ENCODE results near the gene SLC5A12. TPM values are rescaled to one million over a fixed set of nuclear protein-coding genes. Genes with fewer than 3 reads are reported as not detected.

The SLC5A12 gene
- total RNA-seq, 4 donors from 2014 or later: not detected

DNA sequence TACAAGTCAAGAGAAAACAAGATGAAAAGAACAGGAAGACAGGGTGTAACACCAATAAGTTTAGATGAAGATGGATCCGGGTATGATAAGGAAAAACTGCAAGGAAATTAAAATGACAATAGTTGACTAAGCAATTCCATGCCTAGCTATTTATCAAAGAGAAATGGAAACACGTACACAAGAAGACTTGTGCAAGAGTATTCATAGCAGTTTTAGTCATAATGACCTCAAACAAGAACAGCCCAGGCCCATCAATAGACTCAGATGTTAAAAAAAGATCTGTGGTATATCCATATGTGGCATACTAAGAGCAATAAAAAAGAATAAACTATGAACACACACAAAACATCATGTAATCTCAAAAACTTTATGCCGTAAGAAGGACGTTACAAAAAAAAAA lies 33.2 kb downstream of the SLC5A12 start:
- no peak for DNase-seq (ENCODE audit: extremely low spot score)

GRCh38 chr11:26687351-26687750 lies 34.5 kb downstream of the SLC5A12 start:
- intact Hi-C loops (cut with DNase I): no loop called here
- TF ChIP-seq POLR2AphosphoS5 (IDR thresholded peaks at IDR 0.05) (no peak), POLR2A (IDR thresholded peaks at IDR 0.05; ENCODE audit: low read depth) (no peak), CTCF (IDR thresholded peaks at IDR 0.05) (no peak), EP300 (IDR thresholded peaks at IDR 0.05) (no peak)
- Histone ChIP-seq H3K4me1 (no peaks in the 10 kb centered on the region), H3K9me3 (no peaks in the 10 kb centered on the region), H3K27ac (replicated peaks in 1 of 4) (no peak overlapping the region), H3K36me3 (no peaks in the 10 kb centered on the region), H3K27me3 (no peaks in the 10 kb centered on the region), H3K4me3 (no peak overlapping the region)
- 85% methylated on average over 1 of the region's 1 CpG for WGBS
- DNase-seq (ENCODE audit: extremely low spot score): no peak

More for the DNA sequence above, 33.2 kb downstream of the SLC5A12 start:
- Histone ChIP-seq H3K9me3 (no peaks in the 10 kb centered on the region), H3K4me1 (no peaks in the 10 kb centered on the region), H3K27me3 (no peaks in the 10 kb centered on the region), H3K27ac (replicated peaks in 1 of 4) (no peak overlapping the region), H3K4me3 (no peak overlapping the region), H3K36me3 (no peaks in the 10 kb centered on the region)
- TF ChIP-seq POLR2A (IDR thresholded peaks at IDR 0.05; ENCODE audit: low read depth): no peak
- no peak for TF ChIP-seq POLR2AphosphoS5 (IDR thresholded peaks at IDR 0.05)
- no peak for TF ChIP-seq EP300 (IDR thresholded peaks at IDR 0.05)
- no peak for TF ChIP-seq CTCF (IDR thresholded peaks at IDR 0.05)
- WGBS: 83% methylated on average over 4 of the region's 4 CpGs
- intact Hi-C loops (cut with DNase I): no loop called here

DNA sequence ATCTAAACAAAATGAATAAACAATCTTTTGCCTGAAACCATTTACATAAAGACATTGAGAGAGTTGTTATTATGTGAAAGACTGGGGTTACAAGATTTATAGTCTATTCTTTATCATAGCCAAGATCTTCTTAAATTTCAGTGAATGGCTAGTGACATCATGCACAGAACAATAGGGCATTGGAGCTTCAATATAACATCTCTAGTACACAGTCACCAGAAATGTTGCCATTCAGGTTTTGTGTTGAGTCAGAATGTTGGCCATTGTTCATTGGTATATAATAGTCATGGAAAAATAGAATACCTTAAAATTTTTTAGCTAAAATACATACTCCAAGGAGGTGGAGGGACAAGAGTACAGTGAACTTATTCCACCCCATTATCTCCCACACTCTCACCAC lies 44.3 kb downstream of the SLC5A12 start:
- H3K27ac ChIP-seq (replicated peaks in 1 of 4): no peak overlapping the region
- no peaks in the 10 kb centered on the region for H3K9me3 ChIP-seq
- DNase-seq (ENCODE audit: extremely low spot score): no peak
- intact Hi-C loops (cut with DNase I): no loop called here
- no peaks in the 10 kb centered on the region for H3K36me3 ChIP-seq
- no peak for TF ChIP-seq EP300 (IDR thresholded peaks at IDR 0.05)
- no peak for TF ChIP-seq POLR2AphosphoS5 (IDR thresholded peaks at IDR 0.05)
- no peak for TF ChIP-seq CTCF (IDR thresholded peaks at IDR 0.05)
- TF ChIP-seq POLR2A (IDR thresholded peaks at IDR 0.05; ENCODE audit: low read depth): no peak
- peaks cover 0 to 5% (median 0%) of the 10 kb centered on the region in 4 donors for H3K4me1 ChIP-seq
- no peak overlapping the region for H3K4me3 ChIP-seq
- H3K27me3 ChIP-seq: no peaks in the 10 kb centered on the region

DNA sequence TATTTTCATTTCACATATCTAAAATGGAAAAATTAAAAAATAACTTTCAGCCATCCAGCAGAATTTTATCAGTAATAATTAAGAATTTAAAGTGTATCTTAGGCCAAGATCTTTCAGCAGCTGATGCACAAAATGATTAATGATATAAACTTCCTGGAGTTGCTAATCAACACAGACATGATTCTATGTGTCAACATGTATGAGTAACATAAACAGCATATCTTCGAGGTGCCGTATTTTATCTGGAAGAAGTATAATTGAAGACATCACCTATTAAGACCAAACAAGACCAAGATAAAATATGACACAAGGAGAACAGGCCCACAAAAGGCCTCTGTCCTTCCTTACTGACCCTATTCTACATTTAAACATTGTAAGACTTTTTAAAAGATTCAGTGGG lies 45.2 kb downstream of the SLC5A12 start:
- no peaks in the 10 kb centered on the region for H3K27me3 ChIP-seq
- intact Hi-C loops (cut with DNase I): no loop called here
- H3K9me3 ChIP-seq: no peaks in the 10 kb centered on the region
- 61% methylated on average over 2 of the region's 2 CpGs for WGBS
- TF ChIP-seq POLR2AphosphoS5 (IDR thresholded peaks at IDR 0.05): no peak
- no peak for TF ChIP-seq POLR2A (IDR thresholded peaks at IDR 0.05; ENCODE audit: low read depth)
- no peak for TF ChIP-seq EP300 (IDR thresholded peaks at IDR 0.05)
- no peak for TF ChIP-seq CTCF (IDR thresholded peaks at IDR 0.05)
- H3K36me3 ChIP-seq: no peaks in the 10 kb centered on the region
- peaks cover 0 to 5% (median 0%) of the 10 kb centered on the region in 4 donors for H3K4me1 ChIP-seq
- no peak overlapping the region for H3K27ac ChIP-seq (replicated peaks in 1 of 4)
- DNase-seq (ENCODE audit: extremely low spot score): no peak
- no peak overlapping the region for H3K4me3 ChIP-seq

GRCh38 chr11:26675233-26675928 lies 46.5 kb downstream of the SLC5A12 start:
- H3K9me3 ChIP-seq: no peaks in the 10 kb centered on the region
- no peak for DNase-seq (ENCODE audit: extremely low spot score)
- H3K4me1 ChIP-seq: peaks cover 0 to 5% (median 0%) of the 10 kb centered on the region in 4 donors
- WGBS: 80% methylated on average over 2 of the region's 2 CpGs
- intact Hi-C loops (cut with DNase I): no loop called here
- H3K4me3 ChIP-seq: no peak overlapping the region
- no peaks in the 10 kb centered on the region for H3K36me3 ChIP-seq
- H3K27ac ChIP-seq (replicated peaks in 1 of 4): no peak overlapping the region
- no peaks in the 10 kb centered on the region for H3K27me3 ChIP-seq
- no peak for TF ChIP-seq POLR2A (IDR thresholded peaks at IDR 0.05; ENCODE audit: low read depth)
- no peak for TF ChIP-seq POLR2AphosphoS5 (IDR thresholded peaks at IDR 0.05)
- TF ChIP-seq CTCF (IDR thresholded peaks at IDR 0.05): no peak
- no peak for TF ChIP-seq EP300 (IDR thresholded peaks at IDR 0.05)

Data from esophagus muscularis mucosa (tissue), 4 donors.